GM12875 (cell line): ENCODE data around the gene CHRNA5.
"Not testable (repeated sequence)": the region's sequence is repeated elsewhere in the genome, so short reads cannot be mapped to it uniquely, and the experiment has no call there.

Experiments used
- H3K4me3 ChIP-seq: one replicate; pipeline ENCODE4 v1.5.1; 2011; ENCODE audit warnings: low read depth, low read length, control low read depth
- CTCF ChIP-seq: IDR thresholded peaks from 2 replicates; pipeline ENCODE4 v1.5.1; 2011; ENCODE audit warnings: low read depth, mild to moderate bottlenecking, control low read depth, inconsistent platforms, low read length, moderate library complexity, borderline replicate concordance; ENCODE audit not compliant: insufficient read depth

Gene CHRNA5

GRCh38 chr15:78565097-78565950 lies at the start of gene CHRNA5:
CHRNA5 (plus strand) TSS chr15:78565520; CDS start chr15:78565720, 200 bp downstream.
- TF ChIP-seq CTCF: no peak

GRCh38 chr15:78520035-78520434 lies 45.3 kb upstream of the CHRNA5 start:
- not testable (repeated sequence) for H3K4me3 ChIP-seq

More at GRCh38 chr15:78565097-78565950, at the start of gene CHRNA5:
- H3K4me3 ChIP-seq: peak within 1 kb of the TSS; percentile 95

GRCh38 chr15:78524230-78524629 lies 41.1 kb upstream of the CHRNA5 start:
- H3K4me3 ChIP-seq: no peak overlapping the region
- no peak for TF ChIP-seq CTCF

- no peak for TF ChIP-seq CTCF
- H3K4me3 ChIP-seq: no peak overlapping the region
Measured at GRCh38 chr15:78527325-78527724, 38.0 kb upstream of the CHRNA5 start.

GRCh38 chr15:78533331-78533730 lies 32.0 kb upstream of the CHRNA5 start:
- TF ChIP-seq CTCF: no peak
- H3K4me3 ChIP-seq: no peak overlapping the region

- no peak for TF ChIP-seq CTCF
- no peak overlapping the region for H3K4me3 ChIP-seq
Measured at GRCh38 chr15:78536134-78536533, 29.2 kb upstream of the CHRNA5 start.

GRCh38 chr15:78537266-78537905 lies 27.9 kb upstream of the CHRNA5 start:
- TF ChIP-seq CTCF: no peak

More at GRCh38 chr15:78537266-78537905, 27.9 kb upstream of the CHRNA5 start:
- no peak overlapping the region for H3K4me3 ChIP-seq
